NCI-H1092 treated with DMSO at 0.1 percent for 48 hours (cell line): ENCODE data around the gene SEMA5A.
"Not testable (repeated sequence)": the region's sequence is repeated elsewhere in the genome, so short reads cannot be mapped to it uniquely, and the experiment has no call there.

ENCODE experiments used
- DNase-seq: peaks from one replicate; lab custom pipeline; 2025; lab: John Stamatoyannopoulos, UW

Gene SEMA5A

GRCh38 chr5:9440517-9440916 is 105.4 kb downstream of the SEMA5A start:
- no peak for DNase-seq

GRCh38 chr5:9439531-9440292 is 106.2 kb downstream of the SEMA5A start:
- no peak for DNase-seq

DNA sequence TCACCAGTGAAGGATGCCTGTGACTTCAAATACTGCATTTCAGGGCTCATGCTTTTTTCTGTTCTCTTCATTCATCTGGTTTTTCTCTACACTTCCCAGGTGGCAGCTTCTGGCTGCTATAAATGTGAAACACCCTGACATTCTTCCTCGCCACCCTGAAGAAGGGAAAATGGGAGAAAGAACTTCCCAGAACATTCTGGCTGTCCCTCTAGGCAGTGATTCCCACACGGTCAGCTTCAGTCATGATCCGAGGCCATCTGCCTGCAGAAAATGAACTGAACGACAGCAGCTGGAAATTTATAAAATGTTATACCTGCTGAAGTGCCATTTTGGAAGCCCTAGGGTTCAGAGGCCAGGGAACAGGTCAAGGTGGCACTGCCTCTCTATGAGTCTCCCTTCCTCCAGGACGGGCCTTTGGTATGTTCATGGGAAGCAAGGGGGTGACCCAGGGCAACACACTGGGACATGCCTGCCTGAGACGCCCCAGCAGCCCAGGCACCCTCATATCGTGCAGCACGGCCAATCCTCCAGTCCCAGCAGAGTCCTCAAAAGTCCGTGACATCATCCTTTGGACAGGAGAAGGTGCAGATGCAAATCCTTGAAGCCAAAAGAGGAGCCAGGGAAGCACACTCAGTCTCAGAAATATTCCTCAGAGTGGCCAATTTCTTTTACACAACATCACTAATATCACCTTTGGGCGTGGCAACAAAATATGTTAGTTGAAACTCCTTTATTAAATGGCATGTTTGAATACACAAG is 107.1 kb downstream of the SEMA5A start:
- no peak for DNase-seq

DNA sequence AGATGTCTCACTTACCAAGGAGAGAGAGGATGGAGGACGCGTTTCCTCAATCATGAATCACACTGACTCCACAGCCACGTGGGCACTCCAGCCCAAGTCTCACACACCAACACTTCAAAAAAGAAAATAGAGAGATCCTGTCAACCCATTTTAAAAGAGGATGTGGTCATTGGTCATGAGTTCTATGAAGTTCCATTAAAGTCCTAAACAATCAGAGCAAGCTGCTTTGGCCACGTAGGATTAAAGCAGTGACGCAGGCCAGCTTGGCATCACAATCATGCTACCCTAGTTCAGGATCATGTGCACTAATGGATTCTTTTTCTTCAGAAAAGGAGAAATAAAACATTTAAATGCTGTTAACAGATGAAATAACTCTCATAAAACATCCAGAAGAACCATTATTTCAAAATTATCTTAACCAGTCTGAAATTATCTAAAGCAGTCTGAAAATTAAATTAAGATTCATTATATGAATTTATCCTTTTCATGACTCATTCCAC is 108.1 kb downstream of the SEMA5A start:
- DNase-seq: no peak

GRCh38 chr5:9431496-9432258 is 114.2 kb downstream of the SEMA5A start:
- DNase-seq: no peak

GRCh38 chr5:9431151-9431495 is 114.8 kb downstream of the SEMA5A start:
- no peak for DNase-seq

DNA sequence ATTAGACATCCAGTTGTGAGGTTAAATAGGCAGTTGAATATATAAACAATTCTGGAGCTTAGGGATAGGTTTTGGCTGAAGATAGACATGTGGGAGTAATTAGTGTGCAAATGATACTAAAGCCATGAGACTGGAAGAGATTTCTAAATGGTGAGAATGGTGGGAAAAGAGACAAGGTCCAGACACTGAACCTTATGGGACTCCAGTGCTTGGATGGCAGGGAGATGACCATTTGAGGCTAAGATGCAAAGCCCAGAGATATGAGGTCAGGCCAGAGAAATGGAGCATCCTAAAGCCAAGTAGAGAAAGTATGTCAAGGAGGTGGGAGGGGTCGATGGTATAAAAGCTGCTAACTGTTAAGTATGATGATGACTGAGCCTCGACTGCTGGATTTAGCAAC is 115.6 kb downstream of the SEMA5A start:
- no peak for DNase-seq

DNA sequence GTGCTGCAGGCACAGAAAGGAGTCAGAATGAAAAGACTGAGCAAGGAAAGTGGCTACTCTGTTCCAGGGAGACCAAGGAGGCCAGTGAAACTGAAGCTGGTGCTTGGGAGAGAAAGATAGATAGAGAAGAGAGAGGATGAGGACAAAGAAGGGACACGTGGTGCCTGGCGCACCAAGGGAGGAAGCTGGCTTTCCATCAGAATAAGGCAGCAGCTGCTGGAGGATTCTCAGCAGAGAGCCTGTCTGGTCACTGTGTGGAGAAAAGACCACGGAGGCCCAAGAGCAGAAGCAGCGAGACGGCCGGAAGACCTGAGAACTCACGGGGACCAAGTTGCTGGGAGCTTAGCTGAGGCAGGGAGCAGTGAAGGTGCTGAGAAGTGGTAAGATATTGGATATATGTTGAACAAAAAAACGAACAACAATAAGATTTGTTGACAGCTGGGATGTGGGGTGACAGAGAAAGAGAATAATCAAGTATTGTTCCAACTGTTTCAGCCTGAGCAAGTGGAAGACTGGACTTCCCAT is 116.1 kb downstream of the SEMA5A start:
- no peak for DNase-seq

DNA sequence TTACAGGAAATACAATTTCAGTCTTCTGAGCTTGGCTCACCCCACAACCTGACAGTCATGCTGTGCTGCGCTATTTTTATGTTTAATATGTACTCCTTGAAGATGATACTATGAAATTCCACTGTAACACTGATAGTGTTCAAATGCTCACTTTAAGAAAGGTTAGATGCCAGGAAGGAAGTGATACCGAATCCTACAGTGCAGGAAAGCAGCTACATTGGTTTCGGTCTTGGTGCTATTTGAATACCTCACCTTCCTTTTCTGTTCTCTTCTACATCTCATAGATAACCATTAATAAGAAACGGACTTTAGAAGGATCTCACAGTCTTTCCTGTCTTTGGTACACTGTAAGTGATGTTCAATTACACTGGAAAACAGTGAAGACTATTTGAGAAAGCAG is 117.6 kb downstream of the SEMA5A start:
- DNase-seq: no peak

GRCh38 chr5:9425710-9426109 is 120.2 kb downstream of the SEMA5A start:
- DNase-seq: no peak

- DNase-seq: no peak
These were observed 122.3 kb downstream of the SEMA5A start for GRCh38 chr5:9423571-9423970.

DNA sequence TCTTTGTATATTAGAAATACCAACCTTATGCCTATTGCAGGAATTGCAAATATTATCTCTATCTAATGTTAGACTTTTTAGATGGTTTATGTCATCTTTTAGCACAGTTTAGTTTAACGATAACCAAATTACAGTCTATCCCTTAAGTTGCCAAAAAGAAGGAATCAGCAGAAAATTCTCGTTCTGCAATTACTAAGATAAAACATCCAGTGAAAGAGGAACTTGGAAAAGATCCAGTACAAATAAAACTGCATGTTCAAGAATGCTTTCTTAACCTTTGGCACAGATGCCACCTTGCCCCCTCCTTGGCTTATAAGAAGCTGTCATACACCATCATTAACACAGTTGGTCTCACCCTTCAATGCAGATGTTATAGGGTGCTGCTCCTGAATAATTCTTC is 124.0 kb downstream of the SEMA5A start:
- DNase-seq: no peak

GRCh38 chr5:9419794-9420193 is 126.1 kb downstream of the SEMA5A start:
- no peak for DNase-seq

DNA sequence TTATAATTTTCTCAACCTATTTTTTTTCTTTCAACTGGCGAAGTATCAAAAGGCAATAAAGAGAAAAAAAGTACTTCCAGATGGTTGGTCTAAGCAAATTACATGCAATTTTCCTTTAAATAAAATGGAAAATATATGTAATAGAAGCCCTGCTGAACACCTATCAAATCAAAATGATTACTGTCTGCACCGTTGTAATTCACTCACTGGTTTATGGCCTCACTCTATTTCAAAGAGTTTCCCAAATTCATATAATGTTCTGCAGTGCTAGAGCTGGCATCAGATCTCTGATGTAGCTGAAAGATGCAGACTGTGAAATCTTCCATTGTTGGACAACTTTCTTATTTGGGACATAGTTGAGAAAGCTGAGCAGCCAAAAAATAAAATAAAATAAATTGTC is 130.3 kb downstream of the SEMA5A start:
- DNase-seq: no peak

- DNase-seq: no peak
These were observed 130.8 kb downstream of the SEMA5A start for GRCh38 chr5:9415091-9415490.

- no peak for DNase-seq
These were observed 134.7 kb downstream of the SEMA5A start for GRCh38 chr5:9411142-9411541.

DNA sequence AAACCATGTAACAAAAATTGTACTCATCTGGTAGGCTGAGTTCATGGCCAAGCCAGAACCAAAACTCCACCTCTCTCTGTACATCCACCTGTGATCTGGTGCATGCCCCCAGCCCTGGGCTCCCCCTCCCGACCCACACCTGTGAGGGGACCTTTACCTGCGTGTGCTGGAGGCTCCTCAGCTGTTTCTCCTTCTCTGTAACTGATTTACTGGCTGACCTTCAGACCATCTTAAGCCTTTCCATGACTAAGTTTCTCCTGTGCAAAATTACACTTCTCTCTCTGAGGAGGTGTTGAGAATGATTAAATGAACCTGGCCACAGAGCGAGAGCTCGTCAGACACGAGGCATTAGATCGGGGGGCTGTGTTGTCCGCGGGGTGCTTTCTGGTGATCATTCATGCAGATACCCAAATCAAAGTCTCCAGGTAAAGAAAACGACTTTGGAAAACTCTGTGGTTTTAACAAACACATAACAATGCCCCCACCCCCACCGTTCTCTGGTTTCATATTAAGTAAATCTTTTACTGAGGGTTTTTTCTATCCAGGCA is 136.4 kb downstream of the SEMA5A start:
- no peak for DNase-seq

DNA sequence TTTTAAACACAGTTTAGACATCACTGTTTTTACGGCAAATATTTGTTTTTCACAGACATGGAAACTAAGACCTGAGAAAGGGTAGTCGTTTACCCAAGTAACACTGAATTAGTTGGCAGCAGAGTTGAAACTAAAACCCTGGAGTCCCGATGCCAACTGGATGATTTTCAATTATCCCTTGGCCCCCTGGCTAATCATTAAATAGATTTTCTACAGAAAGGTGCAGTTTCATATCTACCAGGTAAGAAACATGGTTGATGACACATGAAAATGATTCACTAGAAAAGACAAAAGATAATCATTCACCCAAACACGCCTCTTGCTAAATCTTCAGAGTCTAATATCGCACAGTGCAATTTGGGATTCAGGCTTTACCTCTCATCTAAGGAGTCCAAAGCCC is 136.9 kb downstream of the SEMA5A start:
- no peak for DNase-seq

GRCh38 chr5:9405196-9405754 is 140.6 kb downstream of the SEMA5A start:
- no peak for DNase-seq

DNA sequence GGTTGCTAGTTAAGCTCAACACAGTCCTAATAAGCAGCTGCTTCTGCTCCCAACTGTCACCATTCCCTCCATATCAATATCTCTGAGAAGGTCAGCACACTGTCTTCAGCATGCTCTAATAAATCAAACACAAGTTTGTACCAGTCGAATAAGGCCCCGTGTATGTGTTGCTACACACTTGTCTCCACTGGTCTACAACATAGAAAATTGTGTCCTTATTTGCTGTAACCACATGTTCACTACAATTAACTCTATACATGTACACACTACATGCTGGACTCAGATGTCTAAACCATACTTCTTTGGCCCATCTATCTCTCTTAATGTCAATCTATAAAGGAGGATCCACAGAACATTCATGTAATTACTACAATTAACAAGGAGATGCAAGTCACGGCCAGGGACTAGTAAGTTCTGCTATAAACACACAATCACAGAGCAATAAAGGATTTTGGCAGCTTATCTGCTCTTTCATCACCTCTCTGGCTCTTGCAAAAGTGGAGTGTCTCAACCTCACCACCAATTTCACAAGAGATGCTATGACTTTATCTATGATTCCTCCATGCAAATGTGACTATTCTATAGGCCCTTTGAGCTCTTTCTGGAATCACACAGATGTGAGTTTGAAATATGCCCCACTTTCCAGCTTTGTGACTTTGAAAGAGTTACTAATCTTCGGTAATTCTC is 143.9 kb downstream of the SEMA5A start:
- DNase-seq: no peak

GRCh38 chr5:9399783-9400182 is 146.1 kb downstream of the SEMA5A start:
- DNase-seq: not testable (repeated sequence)
